ENCODE data around the gene KCTD18.

The KCTD18 gene

GRCh38 chr2:200525551-200525881 lies 15.6 kb upstream of the KCTD18 start:
- no peak for TF ChIP-seq CTCF (IDR thresholded peaks at IDR 0.05)
- no peak for TF ChIP-seq ZFX (IDR thresholded peaks at IDR 0.05; ENCODE audit: borderline replicate concordance)
- H3K27ac ChIP-seq = peak overlapping the region; percentile 79

- no peak for TF ChIP-seq CTCF (IDR thresholded peaks at IDR 0.05)
- no peak for TF ChIP-seq ZFX (IDR thresholded peaks at IDR 0.05; ENCODE audit: borderline replicate concordance)
- H3K27ac ChIP-seq = 0 out of 2 replicates have a peak overlapping the region, but pooled peaks have one; percentile 79
Measured at GRCh38 chr2:200525066-200525465, 15.2 kb upstream of the KCTD18 start.

GRCh38 chr2:200523604-200524003 lies 13.7 kb upstream of the KCTD18 start:
- no peak overlapping the region for H3K27ac ChIP-seq
- TF ChIP-seq ZFX (IDR thresholded peaks at IDR 0.05; ENCODE audit: borderline replicate concordance) (no peak), CTCF (IDR thresholded peaks at IDR 0.05) (no peak)

- no peak for TF ChIP-seq CTCF (IDR thresholded peaks at IDR 0.05)
- TF ChIP-seq ZFX (IDR thresholded peaks at IDR 0.05; ENCODE audit: borderline replicate concordance) = no peak
- no peak overlapping the region for H3K27ac ChIP-seq
Measured at GRCh38 chr2:200523158-200523557, 13.3 kb upstream of the KCTD18 start.

GRCh38 chr2:200515155-200515554 lies 5.3 kb upstream of the KCTD18 start:
- TF ChIP-seq ZFX (IDR thresholded peaks at IDR 0.05; ENCODE audit: borderline replicate concordance) (no peak), CTCF (IDR thresholded peaks at IDR 0.05) (no peak)
- H3K27ac ChIP-seq = no peak overlapping the region

GRCh38 chr2:200509235-200509611 lies 645 bp downstream of the KCTD18 start:
- TF ChIP-seq ZFX (IDR thresholded peaks at IDR 0.05; ENCODE audit: borderline replicate concordance) (no peak), CTCF (IDR thresholded peaks at IDR 0.05) (no peak)
- H3K27ac ChIP-seq = peak overlapping the region; percentile 66

GRCh38 chr2:200507179-200507578 lies 2.7 kb downstream of the KCTD18 start:
- no peak overlapping the region for H3K27ac ChIP-seq
- no peak for TF ChIP-seq CTCF (IDR thresholded peaks at IDR 0.05)
- TF ChIP-seq ZFX (IDR thresholded peaks at IDR 0.05; ENCODE audit: borderline replicate concordance) = no peak

All from 22Rv1 (cell line).